GM20000 (cell line): Measurements from ENCODE around the gene MYLK4.

Experiments used
- DNase-seq: peaks from one replicate; pipeline ENCODE4 v3.0.0; 2012; ENCODE audit warnings: low spot score
- TF ChIP-seq, protein P1 (sequence below): IDR thresholded peaks from 2 replicates; pipeline ENCODE4 v1.5.1; 2012; ENCODE audit warnings: mild to moderate bottlenecking, control low read depth; ENCODE audit errors: extremely low read depth, missing control alignments

The MYLK4 gene

DNA sequence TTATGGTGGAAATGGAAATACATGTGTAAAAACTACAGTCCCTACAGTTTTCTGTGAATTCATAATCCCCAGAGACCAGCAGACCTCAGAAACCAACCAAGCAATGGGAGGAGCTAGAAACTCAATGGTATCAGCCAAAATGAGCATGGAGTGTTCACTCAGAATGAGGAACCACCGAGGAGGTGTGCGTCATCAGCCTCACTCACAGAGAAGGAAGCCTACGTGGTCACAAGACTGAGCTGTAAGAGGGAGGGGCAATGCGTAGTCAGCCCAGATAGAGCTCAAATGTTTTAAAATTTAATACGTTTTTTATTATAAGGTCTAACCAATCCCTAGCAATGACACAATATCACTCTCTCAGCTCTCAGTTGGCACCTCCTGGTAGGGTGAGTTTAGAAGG is 17.4 kb downstream of the MYLK4 start:
- peak; percentile 82 for DNase-seq
- TF ChIP-seq, protein P1, sequence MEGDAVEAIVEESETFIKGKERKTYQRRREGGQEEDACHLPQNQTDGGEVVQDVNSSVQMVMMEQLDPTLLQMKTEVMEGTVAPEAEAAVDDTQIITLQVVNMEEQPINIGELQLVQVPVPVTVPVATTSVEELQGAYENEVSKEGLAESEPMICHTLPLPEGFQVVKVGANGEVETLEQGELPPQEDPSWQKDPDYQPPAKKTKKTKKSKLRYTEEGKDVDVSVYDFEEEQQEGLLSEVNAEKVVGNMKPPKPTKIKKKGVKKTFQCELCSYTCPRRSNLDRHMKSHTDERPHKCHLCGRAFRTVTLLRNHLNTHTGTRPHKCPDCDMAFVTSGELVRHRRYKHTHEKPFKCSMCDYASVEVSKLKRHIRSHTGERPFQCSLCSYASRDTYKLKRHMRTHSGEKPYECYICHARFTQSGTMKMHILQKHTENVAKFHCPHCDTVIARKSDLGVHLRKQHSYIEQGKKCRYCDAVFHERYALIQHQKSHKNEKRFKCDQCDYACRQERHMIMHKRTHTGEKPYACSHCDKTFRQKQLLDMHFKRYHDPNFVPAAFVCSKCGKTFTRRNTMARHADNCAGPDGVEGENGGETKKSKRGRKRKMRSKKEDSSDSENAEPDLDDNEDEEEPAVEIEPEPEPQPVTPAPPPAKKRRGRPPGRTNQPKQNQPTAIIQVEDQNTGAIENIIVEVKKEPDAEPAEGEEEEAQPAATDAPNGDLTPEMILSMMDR, result no peak

DNA sequence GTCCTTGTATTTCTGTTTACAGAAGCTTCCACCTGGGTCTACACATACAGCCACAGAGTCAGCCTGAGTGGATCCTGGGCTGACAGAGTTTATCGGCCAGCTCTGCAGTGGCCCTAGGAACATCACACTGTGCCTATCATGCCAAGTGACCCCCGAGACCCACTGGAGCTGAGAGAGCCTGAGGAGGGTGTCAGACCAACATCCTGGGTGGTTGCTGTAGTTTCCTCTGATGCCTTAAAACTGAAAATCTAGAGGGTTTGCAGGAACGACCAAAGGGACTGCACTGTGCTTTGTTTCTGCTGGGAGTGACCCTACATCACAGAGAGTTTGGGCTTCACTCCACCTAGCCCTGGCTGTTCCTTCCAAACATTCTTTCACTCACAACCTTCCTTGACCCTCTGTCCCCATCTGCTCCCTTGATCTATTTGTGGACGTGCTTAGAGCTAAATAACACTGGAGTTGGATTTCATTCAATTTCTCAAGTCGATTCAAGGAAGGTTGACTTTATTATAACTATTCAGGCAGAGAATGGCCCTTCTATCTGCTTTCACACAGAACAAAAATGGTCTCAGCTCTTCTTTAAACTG is 18.1 kb downstream of the MYLK4 start:
- DNase-seq, result no peak
- TF ChIP-seq, protein P1, result no peak

DNA sequence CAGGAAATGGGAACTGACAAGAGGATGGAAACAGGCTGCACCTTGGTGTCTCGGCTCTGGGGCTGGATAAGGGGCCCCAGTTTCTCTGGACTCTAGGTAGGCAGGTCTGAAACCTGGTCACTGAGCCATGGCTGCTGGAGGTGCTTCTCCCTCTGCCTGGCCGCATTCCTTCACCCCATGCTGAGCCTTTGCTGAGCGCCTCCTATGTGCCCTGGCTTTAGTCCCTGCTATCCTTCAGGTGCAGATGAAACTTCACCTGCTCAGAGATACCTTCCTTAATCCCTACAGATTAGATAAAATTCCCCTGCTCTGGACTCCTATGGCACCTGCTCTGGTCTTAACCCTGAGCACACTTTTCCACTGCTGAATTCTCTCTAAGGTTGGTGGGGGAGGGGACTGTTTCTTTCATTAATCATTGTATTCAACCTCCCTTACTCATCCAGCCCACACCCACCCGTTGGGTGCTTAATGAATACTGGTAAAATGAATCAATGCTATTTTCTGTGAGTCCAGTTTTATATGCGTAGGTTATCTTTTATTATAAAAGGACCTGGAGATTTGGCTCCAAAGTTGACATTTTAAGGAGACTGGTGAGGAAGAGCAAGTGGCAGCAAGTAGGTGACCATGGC is 19.3 kb downstream of the MYLK4 start:
- DNase-seq, result no peak
- TF ChIP-seq, protein P1, result no peak

DNA sequence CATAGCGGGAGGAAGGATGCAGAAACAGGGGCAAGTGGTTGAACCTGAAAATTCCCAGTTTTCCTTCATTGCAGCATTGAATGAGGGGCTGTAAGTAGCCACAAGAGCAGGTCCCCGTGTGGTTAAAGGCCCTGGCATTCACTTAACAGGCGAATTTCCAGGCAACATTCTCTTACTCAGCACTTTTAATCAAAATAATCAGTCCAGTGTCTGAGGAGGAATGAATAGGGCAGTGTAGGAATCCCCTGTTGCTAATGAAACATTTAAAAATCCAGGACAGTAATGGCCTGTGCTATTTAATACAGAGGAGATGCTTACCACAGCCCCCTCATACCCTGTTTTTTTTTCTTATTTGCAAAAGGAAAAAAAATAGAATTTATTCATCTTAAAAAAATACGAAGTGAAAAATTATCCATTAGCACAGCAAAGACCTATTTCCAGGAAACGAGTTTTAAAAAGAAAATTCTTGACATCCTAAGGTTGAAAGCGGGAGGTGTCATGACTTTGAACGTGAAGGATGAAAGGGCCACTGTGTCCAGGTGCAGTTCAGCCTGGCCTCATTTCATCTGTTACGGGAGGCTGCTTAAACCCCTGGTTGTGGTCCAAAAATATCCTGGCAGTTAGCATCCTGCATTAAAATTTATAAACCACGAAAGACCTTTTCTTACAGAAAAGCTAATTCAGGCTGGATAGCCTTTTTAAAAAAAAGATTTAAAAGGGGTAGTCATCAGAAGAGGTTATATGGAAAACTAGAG is 20.2 kb downstream of the MYLK4 start:
- TF ChIP-seq, protein P1, result no peak
- DNase-seq, result no peak

DNA sequence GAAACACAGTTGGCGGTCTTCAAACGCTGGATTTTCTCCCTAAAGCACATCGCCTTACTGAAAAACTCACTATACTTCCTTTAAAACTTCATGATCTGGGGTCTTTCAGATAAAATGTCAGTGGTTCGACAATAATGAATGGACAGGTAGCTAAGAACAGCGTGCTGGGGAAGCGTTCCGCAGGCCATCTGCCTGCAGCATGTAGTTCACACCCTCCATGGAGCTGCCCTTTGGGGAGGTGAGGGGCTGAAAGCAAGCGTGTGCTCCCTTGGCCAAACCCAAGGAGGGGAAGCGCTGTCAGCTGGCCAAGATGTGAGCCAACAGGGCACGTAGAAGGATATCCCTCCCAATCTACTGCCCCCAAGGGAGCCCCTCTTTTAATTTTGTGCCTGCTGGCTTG is 20.8 kb downstream of the MYLK4 start:
- DNase-seq, result no peak
- TF ChIP-seq, protein P1, result no peak

DNA sequence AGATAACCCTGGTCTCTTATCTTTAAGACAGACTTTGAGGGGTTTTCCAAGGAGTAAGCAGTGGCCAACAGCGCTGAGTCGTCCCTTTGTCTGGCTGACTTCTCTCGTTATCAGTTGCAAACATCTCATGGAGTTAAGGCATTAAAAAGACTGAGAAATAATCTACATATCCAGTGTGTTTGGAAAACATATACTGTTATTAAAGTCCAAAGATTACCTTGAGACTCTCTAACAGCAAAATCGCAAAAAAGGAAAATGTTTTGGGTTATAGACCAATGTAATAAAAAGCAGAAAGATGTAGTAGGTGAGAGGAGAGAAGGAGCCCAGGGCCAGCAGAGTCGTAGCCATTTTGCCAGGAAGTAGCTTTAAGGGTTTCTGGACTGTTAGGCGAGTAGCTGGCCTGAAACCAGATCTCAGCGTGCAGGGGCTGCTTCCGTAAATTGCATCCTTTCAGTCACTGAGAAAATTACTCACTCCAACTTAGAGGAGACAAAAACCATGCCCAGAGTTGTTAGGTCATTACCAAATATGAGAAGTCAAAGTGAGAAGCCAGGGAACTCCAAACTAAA is 24.6 kb downstream of the MYLK4 start:
- DNase-seq, result peak; percentile 57

More for the DNA sequence above, 24.6 kb downstream of the MYLK4 start:
- TF ChIP-seq, protein P1, result no peak
